RCC 7860 (cell line): ENCODE measurements around the gene PROB1.
"Not testable (repeated sequence)": the region's sequence is repeated elsewhere in the genome, so short reads cannot be mapped to it uniquely, and the experiment has no call there.

Source experiments
- DNase-seq: peaks from one replicate; pipeline ENCODE4 v3.0.0-alpha.2; 2015; ENCODE audit warnings: low spot score
- FAIRE-seq: peaks from 2 replicates; lab custom pipeline; 2012; peaks lifted over from hg19 to GRCh38; lab: Jason Lieb, UNC

Gene PROB1

GRCh38 chr5:139381837-139382761 is 12.8 kb downstream of the PROB1 start:
- DNase-seq (no peak), FAIRE-seq (no peak)

GRCh38 chr5:139379626-139380449 is 15.1 kb downstream of the PROB1 start:
- DNase-seq (no peak), FAIRE-seq (no peak)

- DNase-seq (no peak), FAIRE-seq (no peak)
These were observed 16.0 kb downstream of the PROB1 start for GRCh38 chr5:139378941-139379361.

- DNase-seq = no peak
- FAIRE-seq = no peak
These were observed 16.6 kb downstream of the PROB1 start for GRCh38 chr5:139378101-139378825.

GRCh38 chr5:139377226-139377625 is 17.7 kb downstream of the PROB1 start:
- no peak for DNase-seq
- FAIRE-seq = no peak

GRCh38 chr5:139376364-139376763 is 18.5 kb downstream of the PROB1 start:
- DNase-seq (no peak), FAIRE-seq (no peak)

- DNase-seq (no peak), FAIRE-seq (no peak)
These were observed 20.0 kb downstream of the PROB1 start for GRCh38 chr5:139374909-139375308.

- no peak for DNase-seq
- no peak for FAIRE-seq
These were observed 23.1 kb downstream of the PROB1 start for GRCh38 chr5:139371482-139372435.

- FAIRE-seq = no peak
- no peak for DNase-seq
These were observed 25.7 kb downstream of the PROB1 start for GRCh38 chr5:139369181-139369580.

- no peak for FAIRE-seq
- DNase-seq = no peak
These were observed 26.3 kb downstream of the PROB1 start for GRCh38 chr5:139368613-139369012.

- no peak for FAIRE-seq
- no peak for DNase-seq
These were observed 30.4 kb downstream of the PROB1 start for GRCh38 chr5:139364466-139364865.

GRCh38 chr5:139363937-139364336 is 31.0 kb downstream of the PROB1 start:
- no peak for FAIRE-seq
- DNase-seq = no peak

- DNase-seq (no peak), FAIRE-seq (no peak)
These were observed 33.0 kb downstream of the PROB1 start for GRCh38 chr5:139361835-139362429.

GRCh38 chr5:139360384-139360783 is 34.5 kb downstream of the PROB1 start:
- DNase-seq = no peak
- FAIRE-seq = no peak

GRCh38 chr5:139358064-139358463 is 36.8 kb downstream of the PROB1 start:
- DNase-seq (no peak), FAIRE-seq (no peak)

- FAIRE-seq, DNase-seq: not testable (repeated sequence)
These were observed 39.0 kb downstream of the PROB1 start for GRCh38 chr5:139355900-139356299.

- DNase-seq = no peak
- no peak for FAIRE-seq
These were observed 40.7 kb downstream of the PROB1 start for GRCh38 chr5:139354186-139354585.

- not testable (repeated sequence) for FAIRE-seq, DNase-seq
These were observed 47.0 kb downstream of the PROB1 start for GRCh38 chr5:139347863-139348262.

GRCh38 chr5:139345442-139345841 is 49.5 kb downstream of the PROB1 start:
- FAIRE-seq, DNase-seq: not testable (repeated sequence)
